HG03066 (cell line): ENCODE measurements around the gene FAM118A.
A peak's percentile ranks its signal among the peaks of the same experiment; 100 is the strongest.
"Not testable (repeated sequence)": the region's sequence is repeated elsewhere in the genome, so short reads cannot be mapped to it uniquely, and the experiment has no call there.

Experiments
- ATAC-seq: cut with Tn5 transposase; IDR thresholded peaks from one replicate; pipeline ENCODE4 v1.9.1; 2021; ENCODE audit warnings: low read depth; ENCODE audit not compliant: unreplicated experiment

FAM118A gene

DNA sequence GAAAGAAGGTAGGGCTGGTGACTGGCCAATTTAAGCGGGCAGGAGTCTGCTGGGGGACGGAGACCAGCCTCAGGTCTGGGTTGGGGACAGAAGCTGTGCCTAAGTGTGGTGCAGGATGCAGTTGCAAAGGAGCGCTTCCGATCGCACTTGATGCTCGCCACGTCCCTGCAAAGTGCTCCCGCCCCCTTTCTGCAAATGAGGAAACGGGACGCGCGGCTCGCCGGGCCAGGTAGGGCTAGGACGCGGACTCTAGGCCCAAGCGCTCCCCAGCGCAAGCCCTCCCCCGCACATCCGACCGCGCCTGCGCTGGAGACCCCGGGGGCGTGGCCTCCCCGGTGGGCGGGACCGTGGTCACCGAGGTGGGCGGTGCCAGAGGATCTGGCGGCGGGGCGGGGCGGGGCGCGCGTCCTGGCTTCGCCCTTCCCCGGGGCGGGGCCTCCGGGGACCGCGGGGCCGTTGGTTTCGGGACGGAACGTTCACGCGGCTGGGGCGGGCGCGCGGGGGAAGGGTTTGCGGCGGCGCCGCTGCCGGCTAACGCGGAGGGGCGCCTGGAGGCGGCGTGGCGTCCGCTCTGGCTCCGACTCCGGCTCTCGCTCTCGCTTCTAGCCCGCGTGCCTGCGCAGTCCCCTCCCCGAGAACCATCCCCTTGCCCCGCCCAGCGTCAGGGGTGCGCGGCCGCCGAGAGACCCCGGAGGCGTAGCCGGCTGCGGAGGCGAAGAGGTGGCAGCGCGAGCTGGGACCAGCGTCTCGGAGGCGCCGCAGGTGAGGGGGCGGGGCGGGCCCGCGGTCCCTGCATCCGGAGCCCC is at the start of gene FAM118A:
FAM118A (plus strand) TSS at position 513 of the 806 bp plus-strand sequence. CDS start 12,446 bp downstream, outside the sequence.
- ATAC-seq: peak; percentile 67

GRCh38 chr22:45260395-45260759 is 49.4 kb upstream of the FAM118A start:
- ATAC-seq: not testable (repeated sequence)

DNA sequence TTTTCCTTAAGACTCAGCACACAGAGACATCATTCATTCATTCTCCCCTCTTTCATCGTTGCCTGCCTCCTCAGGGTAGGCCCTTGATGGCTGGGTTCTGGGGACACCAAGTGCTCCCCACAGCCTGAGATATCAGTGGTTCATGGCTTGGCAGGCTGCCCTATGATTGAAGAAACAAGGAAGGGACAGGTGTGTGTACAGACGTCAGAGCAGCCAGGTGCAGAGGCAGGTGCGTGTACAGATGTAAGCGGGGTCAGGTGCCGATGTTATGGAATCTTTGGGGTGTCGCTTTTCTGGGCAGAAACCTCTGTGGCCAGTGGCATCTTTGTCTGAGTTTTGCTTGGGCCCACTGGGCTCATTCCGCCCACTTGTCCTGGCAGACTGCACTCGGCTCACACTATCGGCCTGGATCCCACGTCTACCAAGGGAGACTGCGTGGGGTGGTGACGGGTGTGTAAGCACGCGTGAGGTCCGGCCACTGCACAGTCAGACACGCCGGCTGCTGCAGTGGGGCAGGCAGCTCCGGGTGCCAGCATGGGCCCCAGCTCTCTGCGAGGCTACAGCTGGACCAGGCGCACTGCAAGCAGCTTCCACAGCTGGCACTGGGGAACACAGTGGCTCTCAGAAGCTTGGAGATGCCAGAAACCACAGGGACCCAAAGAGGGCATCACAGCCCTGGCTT is 48.2 kb upstream of the FAM118A start:
- ATAC-seq: no peak

DNA sequence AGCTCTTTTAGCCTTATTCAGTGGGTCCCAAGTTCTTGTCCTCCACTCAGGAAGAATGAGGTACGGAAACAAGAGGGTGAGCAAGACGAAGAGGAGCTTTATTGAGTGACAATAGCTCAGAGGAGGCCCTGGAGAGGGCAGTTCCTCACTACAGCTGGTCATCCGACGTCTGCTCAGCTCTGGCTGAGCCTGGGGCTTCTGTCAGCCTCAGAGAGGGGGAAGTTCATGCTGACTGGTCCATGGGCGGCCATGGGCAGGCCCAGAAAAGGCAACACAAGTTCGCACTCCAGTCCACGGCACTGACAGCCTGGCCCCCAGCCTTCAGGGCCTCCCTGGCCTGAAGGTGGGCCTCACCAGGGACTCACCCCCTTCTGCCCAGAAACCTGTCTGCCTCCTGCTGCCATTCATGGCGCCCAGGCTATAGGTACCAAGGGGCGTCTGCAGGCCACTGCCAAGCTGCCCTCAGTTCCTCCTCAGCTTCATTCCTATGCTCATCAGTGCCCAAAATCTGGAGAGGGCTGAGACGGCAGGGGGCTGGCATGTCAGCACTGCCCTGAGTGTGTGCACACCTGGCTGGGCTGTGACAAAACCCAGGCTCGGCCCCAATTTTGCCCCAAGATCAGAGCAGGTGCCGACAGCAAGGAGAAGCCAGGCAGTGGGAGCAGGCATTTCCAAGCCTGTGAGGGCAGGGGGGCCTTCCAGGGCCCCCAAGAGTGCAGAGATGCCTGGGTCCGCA is 47.4 kb upstream of the FAM118A start:
- no peak for ATAC-seq

DNA sequence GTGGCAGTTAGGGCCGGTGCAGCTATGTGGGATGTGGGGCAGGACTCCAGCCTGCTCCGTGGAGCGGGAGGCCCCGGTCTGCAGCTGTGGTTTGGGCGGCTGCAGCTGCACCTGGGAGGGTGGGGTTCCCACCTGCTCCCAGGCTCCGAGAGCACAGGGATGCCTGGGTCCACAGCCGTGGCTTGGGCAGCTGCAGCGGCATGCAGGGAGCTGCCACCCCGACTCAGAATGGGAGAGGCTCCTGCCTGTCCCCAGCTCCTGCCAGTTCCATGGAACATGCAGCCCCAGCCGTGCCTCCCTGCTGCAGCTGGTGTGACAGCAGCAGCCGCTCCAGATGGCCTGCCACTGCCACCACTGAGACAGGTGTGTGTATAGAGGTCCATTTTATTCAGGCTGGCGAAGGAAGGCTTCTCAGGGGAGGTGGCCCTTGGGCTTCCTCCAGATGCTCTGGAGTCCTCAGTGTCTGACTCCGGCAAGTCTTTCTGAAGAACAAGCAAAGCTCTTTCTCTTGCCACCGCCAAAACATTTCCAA is 46.7 kb upstream of the FAM118A start:
- no peak for ATAC-seq

GRCh38 chr22:45263463-45264269 is 46.1 kb upstream of the FAM118A start:
- no peak for ATAC-seq

- ATAC-seq: no peak
Observed at GRCh38 chr22:45265535-45265934, 44.2 kb upstream of the FAM118A start.

DNA sequence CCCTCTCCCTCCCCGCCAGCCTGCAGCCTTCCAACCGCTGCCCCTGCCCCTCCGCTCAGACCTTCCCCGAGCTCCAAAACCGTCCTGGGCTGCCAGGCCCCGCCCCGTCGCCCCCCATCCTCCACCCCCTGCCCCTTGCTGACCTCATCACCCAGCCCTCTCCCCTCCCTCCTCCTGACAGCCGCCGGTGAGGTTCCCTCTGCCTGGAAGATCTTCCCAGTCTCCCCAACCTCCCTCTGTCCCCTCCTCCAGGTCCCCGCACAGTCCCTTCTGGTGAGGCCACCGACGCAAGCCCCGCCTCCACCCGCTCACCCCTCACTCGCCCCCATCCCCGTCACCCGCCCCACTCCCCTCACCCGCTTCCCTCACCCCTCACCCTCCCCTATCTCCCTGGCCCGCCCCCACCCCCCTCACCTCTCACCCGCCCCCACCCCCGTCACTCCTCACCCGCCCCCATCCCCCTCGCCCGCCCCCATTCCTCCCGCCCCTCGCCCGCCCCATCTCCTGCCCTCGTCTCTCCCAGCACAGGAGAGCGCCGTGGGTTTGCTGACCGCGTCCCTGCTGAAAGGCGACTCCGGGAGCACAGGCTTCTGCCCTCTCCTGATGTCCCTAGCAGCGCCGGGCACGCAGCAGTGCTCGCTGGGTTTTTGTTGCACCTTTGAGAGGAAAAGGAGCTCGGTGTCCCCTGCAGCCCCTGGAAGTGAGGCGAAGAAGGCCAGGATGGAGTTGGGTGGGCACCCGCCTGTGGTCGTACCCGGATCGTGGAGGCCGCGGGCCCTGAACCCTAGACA is 41.4 kb upstream of the FAM118A start:
- no peak for ATAC-seq

- no peak for ATAC-seq
Observed at GRCh38 chr22:45268958-45269844, 40.5 kb upstream of the FAM118A start.

GRCh38 chr22:45270095-45271020 is 39.4 kb upstream of the FAM118A start:
- ATAC-seq: no peak

GRCh38 chr22:45271667-45272201 is 38.0 kb upstream of the FAM118A start:
- ATAC-seq: no peak

DNA sequence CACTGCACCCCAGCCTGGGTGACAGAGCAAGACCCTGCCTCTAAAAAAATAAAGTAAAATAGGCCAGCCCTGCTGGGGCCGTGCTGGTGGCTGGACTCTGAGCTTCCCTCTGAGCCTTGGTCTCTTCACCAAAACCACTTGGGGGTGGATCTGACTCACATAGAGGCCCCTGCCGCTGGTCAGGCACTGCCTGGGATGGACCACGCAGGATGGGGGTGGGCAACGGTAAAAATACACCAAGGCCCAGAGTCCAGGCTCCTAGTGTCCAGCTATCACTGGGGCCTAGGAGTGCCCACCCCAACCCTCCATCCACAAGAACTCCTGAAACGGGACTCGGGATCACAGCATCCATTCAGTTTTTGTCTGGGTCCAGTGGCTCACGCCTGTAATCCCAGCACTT is 37.2 kb upstream of the FAM118A start:
- no peak for ATAC-seq

GRCh38 chr22:45273452-45274075 is 36.2 kb upstream of the FAM118A start:
- ATAC-seq: no peak

GRCh38 chr22:45276507-45277105 is 33.1 kb upstream of the FAM118A start:
- ATAC-seq: no peak

GRCh38 chr22:45277720-45278119 is 32.0 kb upstream of the FAM118A start:
- not testable (repeated sequence) for ATAC-seq

GRCh38 chr22:45278125-45278524 is 31.6 kb upstream of the FAM118A start:
- ATAC-seq: no peak
